GM18951 (cell line): ENCODE measurements around the gene PRKAG2.

ENCODE experiments used
- POLR2A ChIP-seq: IDR thresholded peaks from 4 replicates; pipeline ENCODE4 v1.6.1; 2011; ENCODE audit warnings: mild to moderate bottlenecking; ENCODE audit not compliant: insufficient read length, insufficient read depth; ENCODE audit errors: extremely low read depth
- in situ Hi-C: fragments of 300-500 bp; cut with MboI; formaldehyde crosslinking; loops from one replicate; pipeline ENCODE4 v1.12.0; 2022; ENCODE audit warnings: low sequenced_read_pairs, mixed read lengths, inconsistent platforms; ENCODE audit not compliant: unreplicated experiment

PRKAG2 gene

GRCh38 chr7:151597541-151598444, 279.1 kb downstream of the PRKAG2 start:
- in situ Hi-C loops = no loop called here
- no peak for TF ChIP-seq POLR2A

GRCh38 chr7:151595702-151596350, 281.1 kb downstream of the PRKAG2 start:
- in situ Hi-C loops = no loop called here
- TF ChIP-seq POLR2A = no peak

- TF ChIP-seq POLR2A = no peak
- in situ Hi-C loops = no loop called here
Observed at GRCh38 chr7:151592868-151593486, 283.9 kb downstream of the PRKAG2 start.

GRCh38 chr7:151592330-151592729, 284.6 kb downstream of the PRKAG2 start:
- no peak for TF ChIP-seq POLR2A
- in situ Hi-C loops = no loop called here

- in situ Hi-C loops = no loop called here
- TF ChIP-seq POLR2A = no peak
Observed at GRCh38 chr7:151591866-151592265, 285.0 kb downstream of the PRKAG2 start.

- TF ChIP-seq POLR2A = no peak
- in situ Hi-C loops = no loop called here
Observed at GRCh38 chr7:151590850-151591771, 285.8 kb downstream of the PRKAG2 start.

- in situ Hi-C loops = no loop called here
- no peak for TF ChIP-seq POLR2A
Observed at GRCh38 chr7:151590071-151590849, 286.7 kb downstream of the PRKAG2 start.

GRCh38 chr7:151588982-151589381, 287.9 kb downstream of the PRKAG2 start:
- TF ChIP-seq POLR2A = no peak
- in situ Hi-C loops = no loop called here

GRCh38 chr7:151586531-151587260, 290.2 kb downstream of the PRKAG2 start:
- in situ Hi-C loops = no loop called here

GRCh38 chr7:151585744-151586393, 291.0 kb downstream of the PRKAG2 start:
- TF ChIP-seq POLR2A = no peak
- in situ Hi-C loops = no loop called here

More at GRCh38 chr7:151586531-151587260, 290.2 kb downstream of the PRKAG2 start:
- no peak for TF ChIP-seq POLR2A

- in situ Hi-C loops = no loop called here
- TF ChIP-seq POLR2A = no peak
Observed at GRCh38 chr7:151581741-151582140, 295.2 kb downstream of the PRKAG2 start.
